ES-I3 (cell line): ENCODE measurements around the gene ZNF423.

Experiments used
- H3K36me3 ChIP-seq: 2 replicates; pipeline ENCODE4 v1.6.1; 2013; ENCODE audit warnings: mild to moderate bottlenecking, low read length, control low read depth, moderate library complexity; ENCODE audit not compliant: insufficient read depth
- H3K4me1 ChIP-seq: 2 replicates; pipeline ENCODE4 v1.6.1; 2013; ENCODE audit warnings: mild to moderate bottlenecking, control low read depth, low read length; ENCODE audit not compliant: insufficient read depth
- H3K9ac ChIP-seq: 2 replicates; pipeline ENCODE4 v1.6.1; 2013; ENCODE audit warnings: low read depth, mild to moderate bottlenecking, low read length, moderate library complexity
- H3K9me3 ChIP-seq: 2 replicates; pipeline ENCODE4 v1.6.1; 2013; ENCODE audit warnings: mild to moderate bottlenecking, low read length, moderate library complexity; ENCODE audit not compliant: control insufficient read depth, insufficient read depth

The ZNF423 gene

DNA sequence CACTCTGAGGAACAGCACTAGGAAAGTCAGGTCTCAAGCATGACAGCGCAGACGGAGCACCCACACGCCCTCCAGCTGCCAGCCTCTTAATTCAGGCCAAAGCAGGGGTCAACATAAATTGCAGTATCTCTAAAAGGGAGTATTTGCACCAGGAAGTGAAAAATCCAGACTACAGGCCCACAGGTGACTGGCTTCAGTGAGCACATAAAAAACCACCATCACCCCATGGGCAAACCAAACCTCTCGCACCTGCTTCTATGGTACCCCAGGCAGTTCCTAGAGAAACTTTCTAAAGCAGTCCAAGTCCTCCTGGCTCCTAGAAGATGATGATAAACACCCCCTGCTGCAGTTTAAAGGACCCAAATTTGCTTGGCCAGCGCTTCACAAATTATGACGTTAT, 129.8 kb downstream of the ZNF423 start:
- H3K9ac ChIP-seq, result no peak overlapping the region
- peaks cover 5% of the 10 kb centered on the region; the same call in 1 of the 2 replicates for H3K36me3 ChIP-seq
- H3K4me1 ChIP-seq, result no peaks in the 10 kb centered on the region
- H3K9me3 ChIP-seq, result peaks cover 7% of the 10 kb centered on the region; the same call in 1 of the 2 replicates

DNA sequence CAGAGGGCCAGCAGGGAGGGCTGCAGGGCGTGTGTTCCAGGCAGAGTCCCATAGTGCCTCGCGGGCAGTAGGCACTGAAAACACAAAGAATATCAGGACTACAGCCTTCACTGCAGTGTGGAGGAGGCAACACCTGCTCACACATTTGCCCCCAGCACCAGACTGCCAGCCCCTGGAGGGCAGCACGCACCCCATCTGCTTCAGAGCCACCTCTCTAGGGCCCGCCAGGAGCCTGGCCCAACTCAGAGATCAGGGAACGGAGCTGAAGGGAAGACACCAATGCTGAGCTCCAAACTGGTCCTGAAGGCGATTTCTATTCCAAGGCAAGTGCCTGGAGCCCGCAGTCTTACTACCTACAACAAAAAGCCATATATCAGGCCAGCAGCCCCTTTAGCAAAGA, 130.3 kb downstream of the ZNF423 start:
- H3K4me1 ChIP-seq, result no peaks in the 10 kb centered on the region
- H3K9ac ChIP-seq, result no peak overlapping the region
- H3K36me3 ChIP-seq, result peaks cover 5% of the 10 kb centered on the region; the same call in 1 of the 2 replicates
- peaks cover 7% of the 10 kb centered on the region; the same call in 1 of the 2 replicates for H3K9me3 ChIP-seq

DNA sequence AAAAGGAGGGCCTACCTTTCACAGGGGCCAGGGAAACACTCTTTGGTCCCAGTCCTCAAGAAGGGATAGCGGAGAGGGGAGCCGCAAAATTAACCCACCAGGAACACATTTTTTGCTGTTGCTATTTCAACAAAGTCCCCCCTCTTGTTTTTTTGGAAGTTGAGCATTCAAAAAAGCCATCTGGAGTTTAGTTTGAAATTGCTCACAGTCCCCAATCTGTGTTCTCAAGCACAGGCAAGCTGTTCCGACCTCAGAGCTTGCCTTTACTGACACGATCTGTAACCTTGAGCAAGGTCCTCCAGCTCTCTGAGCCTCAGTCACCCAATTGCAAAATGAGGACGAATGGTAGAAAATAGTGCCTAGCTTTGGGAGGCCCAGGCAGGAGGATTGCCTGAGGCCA, 131.1 kb downstream of the ZNF423 start:
- H3K9me3 ChIP-seq, result peaks cover 5% of the 10 kb centered on the region; the same call in 1 of the 2 replicates
- H3K36me3 ChIP-seq, result peaks cover under 1% of the 10 kb centered on the region; the same call in 1 of the 2 replicates
- no peaks in the 10 kb centered on the region for H3K4me1 ChIP-seq
- no peak overlapping the region for H3K9ac ChIP-seq

DNA sequence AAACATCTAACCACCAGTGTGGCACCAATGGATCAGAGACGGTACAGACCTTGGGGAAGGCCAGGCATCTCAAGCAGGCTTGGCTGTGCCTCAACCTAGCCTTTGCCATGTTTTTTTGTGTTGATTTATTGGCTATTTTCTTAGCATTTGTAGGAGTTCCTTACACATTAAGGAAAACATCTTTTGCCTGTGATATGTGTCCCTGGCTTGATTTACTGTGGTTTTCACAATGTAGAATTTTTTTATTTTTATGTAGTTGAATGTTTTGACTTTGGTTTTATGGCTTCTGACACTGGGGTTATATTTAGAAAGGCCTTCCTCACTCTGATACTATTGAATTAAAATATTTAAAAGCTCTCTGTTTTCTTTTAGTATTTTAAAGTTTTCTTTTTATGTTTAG, 132.6 kb downstream of the ZNF423 start:
- Histone ChIP-seq H3K9me3 (no peaks in the 10 kb centered on the region), H3K4me1 (no peaks in the 10 kb centered on the region), H3K9ac (no peak overlapping the region), H3K36me3 (no peaks in the 10 kb centered on the region)

DNA sequence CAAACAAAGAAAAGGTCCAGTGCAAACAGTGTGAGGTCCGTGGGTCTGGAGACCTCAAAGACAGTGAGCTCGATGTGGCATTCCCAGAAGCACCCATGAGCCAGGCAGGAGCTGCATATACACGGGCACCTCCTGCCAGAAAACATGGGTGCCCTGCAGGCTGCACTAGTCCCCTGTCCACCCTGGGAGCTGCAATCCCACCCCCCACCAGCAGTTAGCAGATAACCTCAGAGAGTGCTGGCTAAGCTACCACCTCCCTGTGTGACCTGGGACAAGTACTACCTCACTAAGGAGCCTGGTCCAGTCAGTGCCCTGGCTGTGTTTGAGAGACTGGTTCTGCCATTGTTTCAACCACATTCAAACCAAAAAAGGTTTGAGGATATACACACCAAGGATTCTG, 135.7 kb downstream of the ZNF423 start:
- H3K9ac ChIP-seq, result no peak overlapping the region
- H3K9me3 ChIP-seq, result no peaks in the 10 kb centered on the region
- no peaks in the 10 kb centered on the region; the same call in 1 of the 2 replicates for H3K4me1 ChIP-seq
- no peaks in the 10 kb centered on the region for H3K36me3 ChIP-seq

DNA sequence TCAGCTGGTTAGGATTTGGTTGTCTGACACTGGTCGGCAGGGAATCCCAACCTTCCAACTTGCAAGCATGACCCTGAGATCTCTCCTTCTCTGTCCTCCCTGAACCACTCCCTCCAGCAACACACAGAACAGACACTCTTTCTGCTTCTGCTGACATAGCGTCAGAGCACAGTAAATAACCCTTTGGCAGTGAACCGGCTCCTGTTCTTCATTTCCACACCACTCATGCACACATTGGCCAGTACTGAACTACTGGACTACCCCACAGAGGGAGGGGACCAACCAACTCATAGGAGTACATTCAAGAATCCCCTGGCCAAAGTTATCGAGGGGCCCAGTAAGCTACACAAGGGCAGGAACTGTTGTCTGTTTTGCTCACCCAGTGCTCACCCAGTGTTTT, 138.2 kb downstream of the ZNF423 start:
- no peaks in the 10 kb centered on the region for H3K9me3 ChIP-seq
- H3K36me3 ChIP-seq, result no peaks in the 10 kb centered on the region; the same call in 1 of the 2 replicates
- H3K9ac ChIP-seq, result no peak overlapping the region
- peaks cover 5% of the 10 kb centered on the region for H3K4me1 ChIP-seq

DNA sequence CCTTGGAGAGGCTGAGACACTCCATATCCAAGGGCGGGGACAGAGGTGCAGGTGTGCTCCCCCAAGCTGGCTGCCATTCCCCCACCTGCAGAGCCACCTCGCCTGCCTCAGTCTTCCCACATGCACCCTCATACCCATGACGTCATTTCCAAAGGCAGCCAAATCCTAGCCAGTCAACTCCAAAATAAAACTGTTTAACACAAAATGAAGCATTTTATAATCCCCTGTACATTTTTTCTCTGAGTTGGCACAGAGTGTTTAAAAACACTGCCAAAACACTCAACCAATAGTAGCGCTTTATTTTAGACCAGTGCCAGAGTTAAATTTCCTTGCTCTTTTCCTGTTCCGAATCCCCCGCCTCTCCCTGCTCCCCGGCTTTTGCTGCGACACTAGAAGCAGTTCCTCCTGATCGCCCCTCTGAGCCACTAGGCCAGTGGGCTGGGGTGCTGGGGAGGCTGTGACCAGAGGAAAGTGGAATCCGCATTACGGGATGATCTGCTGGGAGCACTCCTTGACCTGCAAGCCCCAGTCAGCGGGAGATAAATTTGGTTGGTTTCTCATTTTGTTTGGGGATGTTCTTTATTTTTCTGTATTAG, 139.5 kb downstream of the ZNF423 start:
- Histone ChIP-seq H3K4me1 (peaks cover 5% of the 10 kb centered on the region), H3K9me3 (no peaks in the 10 kb centered on the region), H3K36me3 (no peaks in the 10 kb centered on the region; the same call in 1 of the 2 replicates), H3K9ac (no peak overlapping the region)

DNA sequence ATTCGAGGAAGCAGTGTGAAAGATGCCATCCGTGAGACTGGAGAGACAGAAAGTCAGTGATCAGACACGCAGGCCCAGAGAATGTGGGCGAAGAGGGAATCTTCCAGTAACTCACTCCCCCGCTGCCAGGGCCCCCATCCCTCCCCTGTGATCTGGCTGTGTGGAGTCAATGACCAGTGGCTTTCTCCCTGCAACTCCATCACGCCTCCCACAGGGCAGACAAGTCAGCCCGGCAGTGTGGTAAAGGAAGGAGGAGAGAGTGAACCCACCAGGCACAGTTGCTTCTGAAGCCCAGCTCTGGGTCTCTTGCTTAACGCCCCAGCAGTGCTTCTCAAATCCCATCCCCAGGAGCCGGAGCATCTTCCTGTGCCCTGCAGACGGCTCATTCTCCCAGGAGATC, 142.1 kb downstream of the ZNF423 start:
- Histone ChIP-seq H3K9me3 (no peaks in the 10 kb centered on the region), H3K36me3 (no peaks in the 10 kb centered on the region; the same call in 1 of the 2 replicates), H3K9ac (no peak overlapping the region), H3K4me1 (peaks cover 12% of the 10 kb centered on the region)

DNA sequence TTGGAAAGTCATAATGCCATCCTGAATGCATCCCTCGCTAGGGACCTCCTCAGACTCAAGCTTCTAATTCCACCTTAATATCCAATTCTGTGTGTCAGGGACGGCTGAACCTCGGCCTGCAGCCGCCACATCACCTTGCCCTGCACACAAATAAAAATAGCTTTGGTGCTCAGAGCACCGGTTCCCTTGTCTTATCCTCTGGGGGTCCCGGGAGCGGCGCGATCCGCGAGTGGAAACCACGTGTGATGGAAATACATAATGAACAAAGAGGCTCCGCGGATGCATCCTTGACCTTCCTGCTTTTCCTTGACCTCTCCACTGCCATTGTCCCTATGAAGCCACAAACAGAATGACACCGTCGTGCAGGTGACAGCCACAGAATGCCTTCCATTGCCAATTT, 143.4 kb downstream of the ZNF423 start:
- Histone ChIP-seq H3K36me3 (no peaks in the 10 kb centered on the region; the same call in 1 of the 2 replicates), H3K9ac (no peak overlapping the region), H3K4me1 (peaks cover 12% of the 10 kb centered on the region), H3K9me3 (no peaks in the 10 kb centered on the region)

DNA sequence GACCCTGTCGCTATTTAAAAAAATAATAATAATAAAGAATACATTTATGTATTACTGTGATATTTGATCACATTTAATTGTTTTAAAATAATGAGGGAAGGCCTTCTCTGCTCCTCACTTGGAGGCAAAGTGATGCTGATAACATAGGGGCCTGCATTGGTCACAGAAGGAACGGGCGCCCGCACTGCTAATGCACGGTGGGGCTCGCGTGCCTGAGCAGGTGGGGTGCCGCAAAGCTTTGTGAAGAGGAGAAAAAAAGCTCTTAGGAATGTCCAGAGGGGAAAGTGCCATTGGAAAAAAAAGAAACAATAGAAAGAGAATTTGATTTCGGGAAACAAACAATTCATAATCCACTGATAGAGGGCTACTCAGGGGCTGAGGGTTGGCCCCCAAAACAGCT, 143.8 kb downstream of the ZNF423 start:
- Histone ChIP-seq H3K4me1 (peaks cover 12% of the 10 kb centered on the region), H3K36me3 (no peaks in the 10 kb centered on the region; the same call in 1 of the 2 replicates), H3K9ac (no peak overlapping the region), H3K9me3 (no peaks in the 10 kb centered on the region)

DNA sequence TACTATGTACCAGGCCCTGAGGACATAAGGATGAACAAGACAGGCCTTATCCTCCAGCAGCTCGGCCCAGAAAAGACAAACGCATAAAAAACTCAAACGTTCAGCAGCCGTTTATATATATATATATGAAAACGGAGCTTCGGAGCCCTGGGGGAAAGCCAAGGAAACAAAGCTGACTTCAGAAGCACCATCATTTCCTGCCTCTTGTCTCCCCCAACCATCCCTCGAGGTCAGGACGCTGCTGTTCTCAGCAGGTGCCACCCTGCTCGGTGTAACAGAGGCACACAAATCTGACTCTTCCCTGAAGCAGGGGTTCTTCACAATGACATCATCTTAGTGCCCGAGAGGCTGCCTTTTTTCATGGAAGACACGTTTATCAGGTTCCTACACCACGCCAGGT, 146.9 kb downstream of the ZNF423 start:
- H3K4me1 ChIP-seq, result peaks cover 18% of the 10 kb centered on the region
- no peaks in the 10 kb centered on the region for H3K36me3 ChIP-seq
- no peak overlapping the region for H3K9ac ChIP-seq
- H3K9me3 ChIP-seq, result no peaks in the 10 kb centered on the region

DNA sequence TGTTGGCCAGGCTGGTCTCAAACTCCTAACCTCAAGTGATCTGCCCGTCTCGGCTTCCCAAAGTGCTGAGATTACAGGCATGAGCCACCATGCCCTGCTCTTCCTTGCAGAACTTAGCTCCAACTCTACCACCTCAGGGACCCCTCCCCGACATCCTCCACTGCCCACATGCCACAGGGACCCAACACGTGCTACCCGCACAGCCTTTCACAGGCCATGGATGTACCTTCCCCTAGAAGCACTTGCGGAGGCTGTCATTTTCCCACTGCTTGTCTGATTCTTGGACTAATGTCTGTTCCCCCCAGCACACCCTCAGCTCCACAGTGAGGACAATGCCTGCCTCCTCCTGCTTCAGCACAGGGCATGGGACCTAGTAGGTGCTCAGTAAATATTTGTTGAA, 147.4 kb downstream of the ZNF423 start:
- no peak overlapping the region for H3K9ac ChIP-seq
- no peaks in the 10 kb centered on the region for H3K9me3 ChIP-seq
- no peaks in the 10 kb centered on the region for H3K36me3 ChIP-seq
- peaks cover 22% of the 10 kb centered on the region for H3K4me1 ChIP-seq

DNA sequence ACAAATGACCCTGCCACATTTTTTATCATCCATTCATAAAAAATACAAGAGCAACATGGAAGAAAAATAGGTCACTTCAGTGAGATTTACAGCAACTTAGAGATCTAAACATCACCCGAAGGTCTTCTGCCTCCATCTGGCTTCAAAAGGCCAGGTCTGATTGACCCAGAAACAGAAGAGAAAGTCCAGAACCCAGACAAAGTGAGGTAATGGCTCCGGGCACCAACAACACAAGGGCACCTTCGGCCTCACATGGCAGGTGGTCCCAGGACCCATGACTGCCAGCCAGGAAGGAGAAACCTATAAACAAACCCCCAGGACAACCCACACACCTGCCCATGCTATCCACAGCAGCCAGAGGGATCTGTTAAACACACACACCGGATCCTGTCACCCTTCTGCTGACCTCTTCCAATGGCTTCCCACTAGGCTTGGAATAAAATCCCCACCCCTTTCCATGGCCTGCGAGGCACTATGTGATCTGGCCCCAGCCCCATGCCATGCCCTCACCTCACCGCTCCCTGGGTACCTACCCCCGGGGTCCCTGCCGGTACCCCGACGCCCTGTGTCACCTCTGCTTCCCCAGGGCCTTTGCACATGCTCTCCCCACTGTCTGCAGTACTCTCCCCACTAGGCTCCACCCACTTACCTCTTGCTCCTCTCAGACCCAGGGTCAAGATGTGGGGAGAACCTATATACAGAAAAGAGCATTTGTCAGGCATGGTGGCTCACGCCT, 149.1 kb downstream of the ZNF423 start:
- peaks cover 33% of the 10 kb centered on the region for H3K4me1 ChIP-seq
- no peak overlapping the region for H3K9ac ChIP-seq
- H3K36me3 ChIP-seq, result no peaks in the 10 kb centered on the region
- no peaks in the 10 kb centered on the region for H3K9me3 ChIP-seq

DNA sequence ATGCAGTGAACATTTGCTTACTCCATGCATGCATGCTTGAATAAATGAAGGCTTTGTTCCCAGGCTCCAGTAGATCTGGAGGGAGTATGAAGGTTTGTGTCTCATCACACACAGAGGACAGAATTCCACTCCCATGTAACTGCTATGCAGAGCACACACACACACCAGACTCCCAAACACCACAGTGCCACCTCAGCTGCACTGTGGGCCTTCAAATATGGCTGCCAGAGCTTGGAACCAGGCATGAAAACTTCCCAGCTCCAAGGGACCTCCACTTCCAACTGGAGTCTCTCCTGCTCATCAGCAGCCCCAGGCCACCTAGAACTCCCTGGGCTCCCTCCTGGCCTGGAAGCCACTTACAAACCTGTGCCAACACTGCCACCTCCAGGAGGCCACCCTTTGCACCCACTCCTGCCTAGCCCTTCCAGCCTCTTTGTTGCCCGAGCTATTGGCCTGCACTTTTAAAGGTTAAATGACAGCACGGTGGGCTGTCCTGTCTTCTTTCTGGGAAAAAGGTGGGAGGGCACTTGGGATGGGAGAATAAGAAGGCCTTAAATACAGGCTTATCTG, 151.2 kb downstream of the ZNF423 start:
- H3K9me3 ChIP-seq, result no peaks in the 10 kb centered on the region
- no peak overlapping the region for H3K9ac ChIP-seq
- peaks cover 49% of the 10 kb centered on the region for H3K4me1 ChIP-seq
- no peaks in the 10 kb centered on the region for H3K36me3 ChIP-seq

DNA sequence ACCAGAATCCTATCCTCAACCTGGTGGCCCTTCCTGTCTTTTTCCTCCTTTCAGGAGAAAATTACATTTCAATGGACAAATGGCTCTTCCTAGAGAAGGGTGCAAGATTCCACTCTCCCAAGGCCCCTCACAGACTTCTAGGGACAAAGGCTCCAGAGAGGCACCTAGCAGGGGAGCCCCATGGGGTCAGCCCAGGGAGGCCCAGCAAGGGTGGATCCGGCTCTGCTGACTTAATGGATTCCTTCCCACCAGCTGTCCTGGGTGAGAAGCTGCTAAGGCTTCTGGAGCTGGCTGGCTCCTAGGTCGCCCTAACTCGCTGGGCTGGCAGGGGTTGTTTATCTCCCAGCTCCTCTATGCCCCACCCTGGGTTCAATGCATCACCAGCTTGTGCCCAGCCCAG, 152.4 kb downstream of the ZNF423 start:
- Histone ChIP-seq H3K9me3 (no peaks in the 10 kb centered on the region), H3K36me3 (no peaks in the 10 kb centered on the region), H3K4me1 (peaks cover 51% of the 10 kb centered on the region), H3K9ac (no peak overlapping the region)
